WI38 (cell line): Measurements from ENCODE around the gene GRIK5.
"Not testable (repeated sequence)": the region's sequence is repeated elsewhere in the genome, so short reads cannot be mapped to it uniquely, and the experiment has no call there.

Experiments used
- H3K4me3 ChIP-seq: 2 replicates; pipeline ENCODE4 v1.5.1; 2011; ENCODE audit warnings: low read depth, mild to moderate bottlenecking, control low read depth, low read length
- CTCF ChIP-seq: IDR thresholded peaks from 2 replicates; pipeline ENCODE4 v1.5.1; 2012; ENCODE audit warnings: low read depth, mild to moderate bottlenecking, control low read depth, low read length

Gene GRIK5

GRCh38 chr19:42102877-42103276 lies 32.9 kb upstream of the GRIK5 start:
- no peak for TF ChIP-seq CTCF
- no peak overlapping the region for H3K4me3 ChIP-seq

- H3K4me3 ChIP-seq = not testable (repeated sequence)
Measured at GRCh38 chr19:42100241-42100640, 30.2 kb upstream of the GRIK5 start.

- TF ChIP-seq CTCF = no peak
- H3K4me3 ChIP-seq = no peak overlapping the region
Measured at GRCh38 chr19:42099336-42099925, 29.4 kb upstream of the GRIK5 start.

GRCh38 chr19:42098781-42099180 lies 28.8 kb upstream of the GRIK5 start:
- no peak for TF ChIP-seq CTCF

GRCh38 chr19:42097461-42097860 lies 27.5 kb upstream of the GRIK5 start:
- TF ChIP-seq CTCF = no peak
- no peak overlapping the region for H3K4me3 ChIP-seq

More at GRCh38 chr19:42098781-42099180, 28.8 kb upstream of the GRIK5 start:
- H3K4me3 ChIP-seq = no peak overlapping the region

- no peak for TF ChIP-seq CTCF
- no peak overlapping the region for H3K4me3 ChIP-seq
Measured at GRCh38 chr19:42096255-42096837, 26.3 kb upstream of the GRIK5 start.

- H3K4me3 ChIP-seq = no peak overlapping the region
- no peak for TF ChIP-seq CTCF
Measured at GRCh38 chr19:42095814-42096230, 25.8 kb upstream of the GRIK5 start.
